Measurements from ENCODE around the gene COX11.

COX11 gene

GRCh38 chr17:54992797-54993639 lies 24.6 kb upstream of the COX11 start:
- Histone ChIP-seq H3K9me3 (no peaks in the 10 kb centered on the region), H3K4me3 (ENCODE audit: low read depth in 1 of 2, low read length in 1 of 2) (no peak overlapping the region), H3K27me3 (no peaks in the 10 kb centered on the region), H3K36me3 (no peaks in the 10 kb centered on the region), H3K27ac (no peak overlapping the region), H3K4me1 (ENCODE audit: control insufficient read depth in 1 of 2, insufficient read depth in 1 of 2, low read depth in 1 of 2, low read length in 1 of 2) (no peaks in the 10 kb centered on the region)
- TF ChIP-seq, protein P1, sequence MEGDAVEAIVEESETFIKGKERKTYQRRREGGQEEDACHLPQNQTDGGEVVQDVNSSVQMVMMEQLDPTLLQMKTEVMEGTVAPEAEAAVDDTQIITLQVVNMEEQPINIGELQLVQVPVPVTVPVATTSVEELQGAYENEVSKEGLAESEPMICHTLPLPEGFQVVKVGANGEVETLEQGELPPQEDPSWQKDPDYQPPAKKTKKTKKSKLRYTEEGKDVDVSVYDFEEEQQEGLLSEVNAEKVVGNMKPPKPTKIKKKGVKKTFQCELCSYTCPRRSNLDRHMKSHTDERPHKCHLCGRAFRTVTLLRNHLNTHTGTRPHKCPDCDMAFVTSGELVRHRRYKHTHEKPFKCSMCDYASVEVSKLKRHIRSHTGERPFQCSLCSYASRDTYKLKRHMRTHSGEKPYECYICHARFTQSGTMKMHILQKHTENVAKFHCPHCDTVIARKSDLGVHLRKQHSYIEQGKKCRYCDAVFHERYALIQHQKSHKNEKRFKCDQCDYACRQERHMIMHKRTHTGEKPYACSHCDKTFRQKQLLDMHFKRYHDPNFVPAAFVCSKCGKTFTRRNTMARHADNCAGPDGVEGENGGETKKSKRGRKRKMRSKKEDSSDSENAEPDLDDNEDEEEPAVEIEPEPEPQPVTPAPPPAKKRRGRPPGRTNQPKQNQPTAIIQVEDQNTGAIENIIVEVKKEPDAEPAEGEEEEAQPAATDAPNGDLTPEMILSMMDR (IDR thresholded peaks at IDR 0.05), result no peak

GRCh38 chr17:54991567-54991966 lies 23.1 kb upstream of the COX11 start:
- Histone ChIP-seq H3K27ac (no peak overlapping the region), H3K4me3 (ENCODE audit: low read depth in 1 of 2, low read length in 1 of 2) (no peak overlapping the region), H3K9me3 (no peaks in the 10 kb centered on the region), H3K27me3 (no peaks in the 10 kb centered on the region), H3K4me1 (ENCODE audit: control insufficient read depth in 1 of 2, insufficient read depth in 1 of 2, low read depth in 1 of 2, low read length in 1 of 2) (no peaks in the 10 kb centered on the region), H3K36me3 (no peaks in the 10 kb centered on the region)
- TF ChIP-seq, protein P1 (IDR thresholded peaks at IDR 0.05), result no peak

DNA sequence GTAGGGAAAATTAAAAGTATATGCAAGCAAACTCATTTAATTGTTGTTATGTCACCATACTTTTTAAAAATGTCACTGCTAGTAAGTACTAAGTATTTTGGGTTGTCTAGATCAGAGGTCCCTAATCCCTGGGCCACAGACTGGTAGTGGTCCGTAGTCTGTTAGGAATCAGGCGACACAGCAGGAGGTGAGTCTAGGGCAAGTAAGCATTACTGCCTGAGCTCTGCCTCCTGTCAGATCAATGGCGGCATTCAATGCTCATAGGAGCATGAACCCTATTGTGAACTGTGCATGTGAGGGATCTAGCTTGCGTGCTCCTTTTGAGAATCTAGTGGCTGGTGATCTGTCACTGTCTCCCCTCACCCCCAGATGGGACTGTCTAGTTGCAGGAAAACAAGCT lies 21.7 kb upstream of the COX11 start:
- Histone ChIP-seq H3K4me3 (ENCODE audit: low read depth in 1 of 2, low read length in 1 of 2) (no peak overlapping the region), H3K4me1 (ENCODE audit: control insufficient read depth in 1 of 2, insufficient read depth in 1 of 2, low read depth in 1 of 2, low read length in 1 of 2) (no peaks in the 10 kb centered on the region), H3K27me3 (no peaks in the 10 kb centered on the region), H3K36me3 (no peaks in the 10 kb centered on the region), H3K9me3 (no peaks in the 10 kb centered on the region), H3K27ac (no peak overlapping the region)
- TF ChIP-seq, protein P1 (IDR thresholded peaks at IDR 0.05), result no peak

GRCh38 chr17:54985476-54985875 lies 17.0 kb upstream of the COX11 start:
- H3K36me3 ChIP-seq, result no peaks in the 10 kb centered on the region
- no peak overlapping the region for H3K4me3 ChIP-seq (ENCODE audit: low read depth in 1 of 2, low read length in 1 of 2)
- no peak overlapping the region for H3K27ac ChIP-seq
- no peaks in the 10 kb centered on the region for H3K9me3 ChIP-seq
- TF ChIP-seq, protein P1 (IDR thresholded peaks at IDR 0.05), result no peak
- H3K27me3 ChIP-seq, result no peaks in the 10 kb centered on the region
- no peaks in the 10 kb centered on the region for H3K4me1 ChIP-seq (ENCODE audit: control insufficient read depth in 1 of 2, insufficient read depth in 1 of 2, low read depth in 1 of 2, low read length in 1 of 2)

DNA sequence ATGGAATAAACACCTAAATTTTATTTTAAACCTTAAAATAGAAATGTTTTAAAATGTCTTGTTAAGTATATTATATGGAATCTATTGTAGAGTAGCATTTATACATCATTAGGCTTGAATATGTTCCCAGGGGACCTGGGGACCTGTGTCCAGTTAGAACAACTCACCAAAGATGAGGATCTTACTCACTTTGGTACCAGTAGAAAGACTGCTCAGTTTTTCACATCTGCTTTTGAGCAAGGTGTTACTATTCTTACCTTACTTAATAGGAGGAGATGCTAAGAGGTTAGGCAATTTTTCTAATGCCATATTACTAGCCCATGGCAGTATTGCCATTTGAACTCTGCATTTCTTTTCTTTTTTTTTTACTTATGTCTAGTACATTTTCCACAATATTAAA lies 14.8 kb upstream of the COX11 start:
- Histone ChIP-seq H3K27ac (no peak overlapping the region), H3K27me3 (no peaks in the 10 kb centered on the region), H3K36me3 (no peaks in the 10 kb centered on the region), H3K4me3 (ENCODE audit: low read depth in 1 of 2, low read length in 1 of 2) (no peak overlapping the region), H3K4me1 (ENCODE audit: control insufficient read depth in 1 of 2, insufficient read depth in 1 of 2, low read depth in 1 of 2, low read length in 1 of 2) (no peaks in the 10 kb centered on the region), H3K9me3 (no peaks in the 10 kb centered on the region)
- TF ChIP-seq, protein P1 (IDR thresholded peaks at IDR 0.05), result no peak

Data from neutrophil (primary cell).